ENCODE measurements around the gene PYCARD. TPM values are rescaled to one million over a fixed set of nuclear protein-coding genes. Genes with fewer than 3 reads are reported as not detected.

Gene PYCARD
- polyA plus RNA-seq, 1 donor (not counting 4 experiments of a cell fraction or from before 2014, with no cell fraction given) = 58.1 TPM

DNA sequence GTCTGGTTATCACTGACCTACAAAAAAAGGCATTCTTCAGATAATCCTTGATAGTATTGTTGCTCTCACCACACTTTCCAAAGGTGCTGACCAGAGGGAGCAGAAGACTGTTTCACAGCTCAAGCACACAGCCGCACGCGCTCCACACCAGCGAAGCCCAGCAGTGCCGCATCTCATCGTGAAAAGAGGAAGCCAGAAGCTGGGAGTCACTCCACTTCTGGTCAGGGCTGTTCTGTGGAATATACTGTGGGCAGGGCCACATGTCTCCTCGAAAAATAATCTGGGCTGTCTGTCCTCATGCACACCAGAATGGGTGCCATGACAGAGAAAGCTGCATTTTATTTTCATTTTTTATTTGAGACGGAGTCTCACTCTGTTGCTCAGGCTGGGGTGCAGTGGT, 45.4 kb downstream of the PYCARD start:
- FAIRE-seq (no peak), DNase-seq (ENCODE audit: low read depth, low spot score) (no peak)
- Histone ChIP-seq H3K27ac (ENCODE audit: control insufficient read depth, insufficient read depth, low read length) (no peak overlapping the region), H3K9ac (ENCODE audit: control insufficient read depth, extremely low read depth, insufficient read depth, low read length) (no peak overlapping the region), H3K9me3 (ENCODE audit: control insufficient read depth, low read depth, low read length) (no peaks in the 10 kb centered on the region), H3K9me1 (ENCODE audit: control insufficient read depth, extremely low read depth, insufficient read depth, low read length) (no peaks in the 10 kb centered on the region), H2AFZ (ENCODE audit: control insufficient read depth, low read length) (no peak overlapping the region), H3K36me3 (ENCODE audit: control insufficient read depth in 2 of 2, extremely low read depth in 1 of 2, insufficient read depth in 2 of 2, low read length in 2 of 2) (no peaks in the 10 kb centered on the region), H3K4me1 (ENCODE audit: control insufficient read depth, extremely low read depth, insufficient read depth, low read length) (no peaks in the 10 kb centered on the region), H3K27me3 (ENCODE audit: control insufficient read depth, extremely low read depth, insufficient read depth, low read length) (no peaks in the 10 kb centered on the region), H4K20me1 (ENCODE audit: control insufficient read depth, extremely low read depth, insufficient read depth, low read length) (no peaks in the 10 kb centered on the region), H3K4me3 (ENCODE audit: control insufficient read depth in 2 of 3, extremely low read depth in 1 of 3, insufficient read depth in 2 of 3, low read depth in 1 of 3, low read length in 3 of 3) (no peak overlapping the region), H3K79me2 (ENCODE audit: control insufficient read depth, insufficient read depth, low read length) (no peaks in the 10 kb centered on the region), H3K4me2 (ENCODE audit: control insufficient read depth, extremely low read depth, insufficient read depth, low read depth, low read length) (no peak overlapping the region)
- TF ChIP-seq, protein P1, sequence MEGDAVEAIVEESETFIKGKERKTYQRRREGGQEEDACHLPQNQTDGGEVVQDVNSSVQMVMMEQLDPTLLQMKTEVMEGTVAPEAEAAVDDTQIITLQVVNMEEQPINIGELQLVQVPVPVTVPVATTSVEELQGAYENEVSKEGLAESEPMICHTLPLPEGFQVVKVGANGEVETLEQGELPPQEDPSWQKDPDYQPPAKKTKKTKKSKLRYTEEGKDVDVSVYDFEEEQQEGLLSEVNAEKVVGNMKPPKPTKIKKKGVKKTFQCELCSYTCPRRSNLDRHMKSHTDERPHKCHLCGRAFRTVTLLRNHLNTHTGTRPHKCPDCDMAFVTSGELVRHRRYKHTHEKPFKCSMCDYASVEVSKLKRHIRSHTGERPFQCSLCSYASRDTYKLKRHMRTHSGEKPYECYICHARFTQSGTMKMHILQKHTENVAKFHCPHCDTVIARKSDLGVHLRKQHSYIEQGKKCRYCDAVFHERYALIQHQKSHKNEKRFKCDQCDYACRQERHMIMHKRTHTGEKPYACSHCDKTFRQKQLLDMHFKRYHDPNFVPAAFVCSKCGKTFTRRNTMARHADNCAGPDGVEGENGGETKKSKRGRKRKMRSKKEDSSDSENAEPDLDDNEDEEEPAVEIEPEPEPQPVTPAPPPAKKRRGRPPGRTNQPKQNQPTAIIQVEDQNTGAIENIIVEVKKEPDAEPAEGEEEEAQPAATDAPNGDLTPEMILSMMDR (optimal IDR thresholded peaks at IDR 0.05 in 1 of 3, IDR thresholded peaks at IDR 0.05 in 1 of 3, conservative IDR thresholded peaks at IDR 0.05 in 1 of 3; ENCODE audit: extremely low read depth in 1 of 3, insufficient read depth in 2 of 3, low read length in 3 of 3) = no peak
- no peak for TF ChIP-seq EZH2 (IDR thresholded peaks at IDR 0.05; ENCODE audit: low read length)
- dilution Hi-C loops (cut with MboI; ENCODE audit: extremely low pct_ligation_motif_present, low sequenced_read_pairs) = no loop called here

Small RNA genes within 50 kb of the gene (small RNA-seq; reads per million reads assigned to genes)
- 0 reads per million in 3 experiments for gene AC009088.4 (ENCODE audit: insufficient read length in 3 of 3, low read depth in 3 of 3, low replicate concordance in 1 of 3)
- 0 to 0.07 (median 0) reads per million in 3 experiments for gene NDUFA3P6 (ENCODE audit: insufficient read length in 3 of 3, low read depth in 3 of 3, low replicate concordance in 1 of 3)

Other genes starting within 250 kb of the PYCARD start
- 0.94 to 3.7 TPM (median 1.1 TPM) in 3 replicates for gene SETD1A, start 245.0 kb downstream of the PYCARD start, polyA plus RNA-seq
- 2.0 to 3.5 TPM (median 2.4 TPM) in 3 replicates for gene HSD3B7, start 217.6 kb downstream of the PYCARD start, polyA plus RNA-seq
- gene STX1B, start 192.1 kb downstream of the PYCARD start, polyA plus RNA-seq = 0.34 to 0.55 TPM (median 0.50 TPM) in 3 replicates
- 43.6 to 51.1 TPM (median 48.3 TPM) in 3 replicates for gene STX4, start 169.2 kb downstream of the PYCARD start, polyA plus RNA-seq
- 5.5 to 9.4 TPM (median 8.3 TPM) in 3 replicates for gene ZNF668, start 128.5 kb downstream of the PYCARD start, polyA plus RNA-seq
- 2.5 to 4.3 TPM (median 2.7 TPM) in 3 replicates for gene ZNF646, start 128.3 kb downstream of the PYCARD start, polyA plus RNA-seq
- gene PRSS53, start 113.8 kb downstream of the PYCARD start, polyA plus RNA-seq = 0.50 to 1.2 TPM (median 0.97 TPM) in 3 replicates
- gene VKORC1, start 108.0 kb downstream of the PYCARD start, polyA plus RNA-seq = 73.6 to 118 TPM (median 96.1 TPM) in 3 replicates
- 17.2 to 35.7 TPM (median 19.9 TPM) in 3 replicates for gene BCKDK, start 94.4 kb downstream of the PYCARD start, polyA plus RNA-seq
- gene KAT8, start 85.1 kb downstream of the PYCARD start, polyA plus RNA-seq = 25.9 to 26.4 TPM (median 26.1 TPM) in 3 replicates
- 31.2 to 65.3 TPM (median 46.4 TPM) in 3 replicates for gene PRSS8, start 67.0 kb downstream of the PYCARD start, polyA plus RNA-seq
- gene PRSS36, start 52.7 kb downstream of the PYCARD start, polyA plus RNA-seq = 0.08 to 0.95 TPM (median 0.43 TPM) in 3 replicates
- 88.0 to 210 TPM (median 199 TPM) in 3 replicates for gene FUS, start 22.6 kb downstream of the PYCARD start, polyA plus RNA-seq
- gene TRIM72, start 11.4 kb upstream of the PYCARD start, polyA plus RNA-seq = under 0.01 TPM in 1 of 3 replicates, not detected in the others
- gene PYDC1, start 14.4 kb upstream of the PYCARD start, polyA plus RNA-seq = not detected in 3 replicates
- 0.11 to 0.30 TPM (median 0.13 TPM) in 3 replicates for gene ITGAM, start 57.2 kb upstream of the PYCARD start, polyA plus RNA-seq
- 0.03 to 0.11 TPM (median 0.04 TPM) in 3 replicates for gene ITGAX, start 152.4 kb upstream of the PYCARD start, polyA plus RNA-seq
- not detected in 3 replicates for gene ITGAD, start 190.6 kb upstream of the PYCARD start, polyA plus RNA-seq
- not detected in 3 replicates for gene COX6A2, start 225.6 kb upstream of the PYCARD start, polyA plus RNA-seq
- 0.08 to 0.12 TPM (median 0.10 TPM) in 3 replicates for gene ZNF843, start 240.0 kb upstream of the PYCARD start, polyA plus RNA-seq

Data from keratinocyte (primary cell).